PFSK-1 (cell line): ENCODE results near the gene USP48.

Source experiments
- POLR2AphosphoS5 ChIP-seq: IDR thresholded peaks from 2 replicates; pipeline ENCODE4 v1.6.1; 2012; ENCODE audit warnings: low read depth, mild to moderate bottlenecking, control low read depth, low read length, moderate library complexity
- TF ChIP-seq, protein P1 (sequence below), 2 experiments: IDR thresholded peaks; 2 replicates each; pipeline versions ENCODE4 v1.6.1 to v1.8.0; 2011 to 2012; ENCODE audit warnings: low read depth in 2 of 2, low read length in 2 of 2, control low read depth in 1 of 2, inconsistent platforms in 1 of 2, mild to moderate bottlenecking in 1 of 2, moderate library complexity in 1 of 2; ENCODE audit not compliant: insufficient read depth in 1 of 2

- no peak for TF ChIP-seq POLR2AphosphoS5
- TF ChIP-seq, protein P1, sequence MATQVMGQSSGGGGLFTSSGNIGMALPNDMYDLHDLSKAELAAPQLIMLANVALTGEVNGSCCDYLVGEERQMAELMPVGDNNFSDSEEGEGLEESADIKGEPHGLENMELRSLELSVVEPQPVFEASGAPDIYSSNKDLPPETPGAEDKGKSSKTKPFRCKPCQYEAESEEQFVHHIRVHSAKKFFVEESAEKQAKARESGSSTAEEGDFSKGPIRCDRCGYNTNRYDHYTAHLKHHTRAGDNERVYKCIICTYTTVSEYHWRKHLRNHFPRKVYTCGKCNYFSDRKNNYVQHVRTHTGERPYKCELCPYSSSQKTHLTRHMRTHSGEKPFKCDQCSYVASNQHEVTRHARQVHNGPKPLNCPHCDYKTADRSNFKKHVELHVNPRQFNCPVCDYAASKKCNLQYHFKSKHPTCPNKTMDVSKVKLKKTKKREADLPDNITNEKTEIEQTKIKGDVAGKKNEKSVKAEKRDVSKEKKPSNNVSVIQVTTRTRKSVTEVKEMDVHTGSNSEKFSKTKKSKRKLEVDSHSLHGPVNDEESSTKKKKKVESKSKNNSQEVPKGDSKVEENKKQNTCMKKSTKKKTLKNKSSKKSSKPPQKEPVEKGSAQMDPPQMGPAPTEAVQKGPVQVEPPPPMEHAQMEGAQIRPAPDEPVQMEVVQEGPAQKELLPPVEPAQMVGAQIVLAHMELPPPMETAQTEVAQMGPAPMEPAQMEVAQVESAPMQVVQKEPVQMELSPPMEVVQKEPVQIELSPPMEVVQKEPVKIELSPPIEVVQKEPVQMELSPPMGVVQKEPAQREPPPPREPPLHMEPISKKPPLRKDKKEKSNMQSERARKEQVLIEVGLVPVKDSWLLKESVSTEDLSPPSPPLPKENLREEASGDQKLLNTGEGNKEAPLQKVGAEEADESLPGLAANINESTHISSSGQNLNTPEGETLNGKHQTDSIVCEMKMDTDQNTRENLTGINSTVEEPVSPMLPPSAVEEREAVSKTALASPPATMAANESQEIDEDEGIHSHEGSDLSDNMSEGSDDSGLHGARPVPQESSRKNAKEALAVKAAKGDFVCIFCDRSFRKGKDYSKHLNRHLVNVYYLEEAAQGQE (IDR thresholded peaks at IDR 0.05; ENCODE audit: insufficient read depth in 1 of 2, low read depth in 2 of 2, low read length in 2 of 2) = no peak
These were observed 11.7 kb upstream of the USP48 start for GRCh38 chr1:21794656-21795055.
